ENCODE results near the gene ANKRD12.

GRCh38 chr18:9088252-9088651 is 48.3 kb upstream of the ANKRD12 start:
- TF ChIP-seq CTCF (IDR thresholded peaks at IDR 0.05; ENCODE audit: low read depth, low read length, poor library complexity, severe bottlenecking) (no peak), EZH2phosphoT487 (IDR thresholded peaks at IDR 0.05; ENCODE audit: borderline replicate concordance, low read length) (no peak)

Data from DOHH2 (cell line).